Sigmoid colon (tissue), 7 donors: Measurements from ENCODE around the gene GNAQ. TPM values are rescaled to one million over a fixed set of nuclear protein-coding genes. Genes with fewer than 3 reads are reported as not detected.

Source experiments
- DNase-seq: peaks from one replicate; pipeline ENCODE4 v3.0.0-alpha.2; 2019
- H3K27ac ChIP-seq, 4 donors: fragments of 200-600 bp; sonication (generic); one replicate each; pipeline ENCODE4 v1.5.1; 2016 to 2019; ENCODE audit warnings: mild to moderate bottlenecking in 1 of 4
- H3K27me3 ChIP-seq, 3 donors: fragments of 200-600 bp; sonication (generic); one replicate each; pipeline ENCODE4 v1.5.1; 2019; ENCODE audit warnings: mild to moderate bottlenecking in 1 of 3
- H3K36me3 ChIP-seq, 4 donors: fragments of 200-600 bp; sonication (generic); one replicate each; pipeline ENCODE4 v1.5.1; 2016 to 2019
- H3K4me1 ChIP-seq, 4 donors: fragments of 200-600 bp; sonication (generic); one replicate each; pipeline ENCODE4 v1.5.1; 2017 to 2019
- H3K4me3 ChIP-seq, 4 donors: fragments of 200-600 bp; sonication (generic); one replicate each; pipeline ENCODE4 v1.5.1; 2017 to 2019; ENCODE audit warnings: mild to moderate bottlenecking in 2 of 4, moderate library complexity in 1 of 4
- H3K9me3 ChIP-seq, 4 donors: fragments of 200-600 bp in 3 of 4; sonication (generic) in 3 of 4; one replicate each; pipeline versions ENCODE4 v1.5.1 to v1.6.1; 2013 to 2019
- CTCF ChIP-seq, 4 experiments: fragments of 450-650 bp in 3 of 4; fragments of 200-600 bp in 1 of 4; IDR thresholded peaks; one replicate each; pipeline ENCODE4 v1.5.1; 2016 to 2019; ENCODE audit warnings: antibody characterized with exemption in 4 of 4, mild to moderate bottlenecking in 3 of 4, moderate library complexity in 2 of 4
- EP300 ChIP-seq, 4 donors: sonication (generic); formaldehyde crosslinking; IDR thresholded peaks; one replicate each; pipeline ENCODE4 v1.6.1; 2017; ENCODE audit warnings: antibody characterized with exemption in 4 of 4
- POLR2A ChIP-seq, 2 donors: fragments of 450-650 bp; IDR thresholded peaks; one replicate each; pipeline ENCODE4 v1.6.1; 2016; ENCODE audit warnings: antibody characterized with exemption in 2 of 2, mild to moderate bottlenecking in 2 of 2, moderate library complexity in 2 of 2
- POLR2AphosphoS5 ChIP-seq, 4 donors: sonication (generic); formaldehyde crosslinking; IDR thresholded peaks; one replicate each; pipeline ENCODE4 v1.6.1; 2017; ENCODE audit warnings: antibody characterized with exemption in 4 of 4
- WGBS, 2 donors: extraction: QIAGEN DNeasy Blood & Tissue Kit; methylation state at CpG; one replicate each; pipeline ENCODE4 v1.1.7; 2013; 5-methylcytosine and 5-hydroxymethylcytosine counted together
- intact Hi-C: fragments of 100-400 bp; cut with DNase I; formaldehyde crosslinking; loops from one replicate; pipeline ENCODE4 v1.15.1; 2023
- polyA plus RNA-seq, 3 donors: library from polyadenylated mRNA; stranded (reverse); fragments of 200-250 nt; gene quantifications; one replicate each; pipeline ENCODE4 v1.2.3, GENCODE V29; 2013
- total RNA-seq, 4 donors: library from RNA; depleted of rRNA; stranded (reverse); fragments of >200 nt; gene quantifications; one replicate each; pipeline ENCODE4 v1.1.0, GENCODE V29; 2016
- donor health status: healthy with polysubstance abuse.
- donor health status: Bipolar disorder and iron deficiency.
- donor health status: healthy.

Gene GNAQ
- total and polyA plus RNA-seq, 7 donors, result 21.6 to 79.2 (median 49.5) TPM

GRCh38 chr9:77838986-77839385 lies 192.6 kb downstream of the GNAQ start:
- Histone ChIP-seq H3K27ac (peak overlapping the region in 1 of 4 donors; percentile 47), H3K27me3 (no peaks in the 10 kb centered on the region), H3K36me3 (no peaks in the 10 kb centered on the region), H3K4me3 (no peak overlapping the region), H3K4me1 (peaks cover 0 to 34% (median 16%) of the 10 kb centered on the region in 4 donors), H3K9me3 (no peaks in the 10 kb centered on the region)
- intact Hi-C loops, result no loop called here
- WGBS, 2 donors, result 34 to 64% methylated on average over 1 of the region's 1 CpG
- no peak for DNase-seq
- TF ChIP-seq POLR2AphosphoS5 (IDR thresholded peaks at IDR 0.05) (no peak), EP300 (IDR thresholded peaks at IDR 0.05) (no peak), CTCF (IDR thresholded peaks at IDR 0.05) (no peak), POLR2A (IDR thresholded peaks at IDR 0.05) (no peak)

GRCh38 chr9:77834898-77835488 lies 196.6 kb downstream of the GNAQ start:
- peaks cover 0 to 48% (median 25%) of the 10 kb centered on the region in 4 donors for H3K4me1 ChIP-seq
- H3K27ac ChIP-seq, result no peak overlapping the region
- H3K4me3 ChIP-seq, result no peak overlapping the region
- no peaks in the 10 kb centered on the region for H3K9me3 ChIP-seq
- no peak for DNase-seq
- TF ChIP-seq POLR2A (IDR thresholded peaks at IDR 0.05), result no peak
- intact Hi-C loops, result no loop called here
- no peaks in the 10 kb centered on the region for H3K27me3 ChIP-seq
- 18 to 65% methylated on average over 4 of the region's 4 CpGs for WGBS, 2 donors
- no peaks in the 10 kb centered on the region for H3K36me3 ChIP-seq

GRCh38 chr9:77833561-77834429 lies 197.8 kb downstream of the GNAQ start:
- no peaks in the 10 kb centered on the region for H3K36me3 ChIP-seq
- 36 to 62% methylated on average over 1 of the region's 1 CpG for WGBS, 2 donors
- H3K9me3 ChIP-seq, result no peaks in the 10 kb centered on the region
- H3K4me3 ChIP-seq, result no peak overlapping the region
- peak overlapping the region in 1 of 4 donors; percentile 48 for H3K27ac ChIP-seq
- no peak for DNase-seq
- H3K4me1 ChIP-seq, result peaks cover 0 to 40% (median 24%) of the 10 kb centered on the region in 4 donors
- intact Hi-C loops, result no loop called here
- TF ChIP-seq CTCF (IDR thresholded peaks at IDR 0.05) (no peak), POLR2AphosphoS5 (IDR thresholded peaks at IDR 0.05) (no peak), POLR2A (IDR thresholded peaks at IDR 0.05) (no peak)
- no peaks in the 10 kb centered on the region for H3K27me3 ChIP-seq

GRCh38 chr9:77832639-77833038 lies 199.0 kb downstream of the GNAQ start:
- TF ChIP-seq POLR2AphosphoS5 (IDR thresholded peaks at IDR 0.05) (peak in 3 of 4 donors; percentile 28 to 65 (median 62)), EP300 (IDR thresholded peaks at IDR 0.05) (no peak)
- H3K4me3 ChIP-seq, result no peak overlapping the region
- peaks cover 0 to 40% (median 24%) of the 10 kb centered on the region in 4 donors for H3K4me1 ChIP-seq
- intact Hi-C loops, result no loop called here
- no peaks in the 10 kb centered on the region for H3K9me3 ChIP-seq
- H3K27me3 ChIP-seq, result no peaks in the 10 kb centered on the region
- H3K27ac ChIP-seq, result peak overlapping the region in 3 of 4 donors; percentile 19 to 48 (median 23)
- H3K36me3 ChIP-seq, result no peaks in the 10 kb centered on the region
- WGBS, 2 donors, result 81 to 91% methylated on average over 9 of the region's 9 CpGs
- peak; percentile 89 for DNase-seq

GRCh38 chr9:77831781-77832180 lies 199.8 kb downstream of the GNAQ start:
- Histone ChIP-seq H3K27me3 (no peaks in the 10 kb centered on the region), H3K4me1 (peaks cover 0 to 43% (median 26%) of the 10 kb centered on the region in 4 donors), H3K27ac (no peak overlapping the region), H3K9me3 (no peaks in the 10 kb centered on the region), H3K4me3 (no peak overlapping the region), H3K36me3 (no peaks in the 10 kb centered on the region)
- DNase-seq, result no peak
- WGBS, 2 donors, result 94 to 100% methylated on average over 1 of the region's 1 CpG
- TF ChIP-seq POLR2AphosphoS5 (IDR thresholded peaks at IDR 0.05), result no peak
- intact Hi-C loops, result no loop called here

- intact Hi-C loops, result no loop called here
- peaks cover 0 to 43% (median 26%) of the 10 kb centered on the region in 4 donors for H3K4me1 ChIP-seq
- DNase-seq, result no peak
- H3K9me3 ChIP-seq, result no peaks in the 10 kb centered on the region
- TF ChIP-seq POLR2AphosphoS5 (IDR thresholded peaks at IDR 0.05) (no peak), POLR2A (IDR thresholded peaks at IDR 0.05) (no peak), CTCF (IDR thresholded peaks at IDR 0.05) (no peak), EP300 (IDR thresholded peaks at IDR 0.05) (no peak)
- no peak overlapping the region for H3K27ac ChIP-seq
- no peak overlapping the region for H3K4me3 ChIP-seq
- no peaks in the 10 kb centered on the region for H3K36me3 ChIP-seq
- H3K27me3 ChIP-seq, result no peaks in the 10 kb centered on the region
These were observed 200.9 kb downstream of the GNAQ start for GRCh38 chr9:77830618-77831285.
